ENCODE results near the gene SCT. TPM values are rescaled to one million over a fixed set of nuclear protein-coding genes. Genes with fewer than 3 reads are reported as not detected.

Gene SCT
- total RNA-seq, 6 experiments from 2014 or later: not detected

GRCh38 chr11:607020-607780 lies 19.8 kb downstream of the SCT start:
- Histone ChIP-seq H3K4me3 (no peak overlapping the region), H3K9me3 (no peaks in the 10 kb centered on the region), H3K27me3 (no peaks in the 10 kb centered on the region), H3K36me3 (peaks cover 6 to 90% (median 51%) of the 10 kb centered on the region in 4 donors), H3K4me1 (peaks cover 0 to 46% (median 23%) of the 10 kb centered on the region in 4 donors), H3K27ac (peak overlapping the region in 1 of 3 donors; percentile 36)
- no peak for ATAC-seq
- intact Hi-C loops (cut with DNase I): no loop called here
- DNase-seq: no peak
- WGBS (ENCODE audit: insufficient coverage, low coverage, low lambda C conversion rate, missing lambda C conversion rate): 88% methylated on average over 6 of the region's 35 CpGs
- TF ChIP-seq POLR2A (IDR thresholded peaks at IDR 0.05) (no peak), CTCF (IDR thresholded peaks at IDR 0.05) (no peak)

- TF ChIP-seq CTCF (IDR thresholded peaks at IDR 0.05) (no peak), POLR2A (IDR thresholded peaks at IDR 0.05) (no peak)
- 18% methylated on average over 2 of the region's 19 CpGs for WGBS (ENCODE audit: insufficient coverage, low coverage, low lambda C conversion rate, missing lambda C conversion rate)
- DNase-seq: peak; percentile 88 to 94 (median 89)
Measured at GRCh38 chr11:606245-606644, 20.7 kb downstream of the SCT start.

GRCh38 chr11:605286-606129 lies 21.5 kb downstream of the SCT start:
- ATAC-seq (peak in 2 of 4 donors; percentile 1 to 2), DNase-seq (peak in 1 of 3 donors; percentile 58)
- WGBS (ENCODE audit: insufficient coverage, low coverage, low lambda C conversion rate, missing lambda C conversion rate): 46% methylated on average over 2 of the region's 33 CpGs
- H3K27ac ChIP-seq: peak overlapping the region in 1 of 3 donors; percentile 55
- peaks cover 0 to 29% (median 15%) of the 10 kb centered on the region in 4 donors for H3K4me1 ChIP-seq
- no peak overlapping the region for H3K4me3 ChIP-seq
- peaks cover 1 to 91% (median 52%) of the 10 kb centered on the region in 4 donors for H3K36me3 ChIP-seq
- TF ChIP-seq POLR2A (IDR thresholded peaks at IDR 0.05) (no peak), CTCF (IDR thresholded peaks at IDR 0.05) (no peak)
- intact Hi-C loops (cut with DNase I): no loop called here
- no peaks in the 10 kb centered on the region for H3K9me3 ChIP-seq
- no peaks in the 10 kb centered on the region for H3K27me3 ChIP-seq

More at GRCh38 chr11:606245-606644, 20.7 kb downstream of the SCT start:
- peaks cover 6 to 93% (median 52%) of the 10 kb centered on the region in 4 donors for H3K36me3 ChIP-seq
- H3K4me1 ChIP-seq: peaks cover 0 to 37% (median 18%) of the 10 kb centered on the region in 4 donors
- H3K9me3 ChIP-seq: no peaks in the 10 kb centered on the region
- intact Hi-C loops (cut with DNase I): no loop called here
- H3K27me3 ChIP-seq: no peaks in the 10 kb centered on the region
- peak; percentile 76 to 89 (median 82) for ATAC-seq
- peak overlapping the region in 1 of 3 donors; percentile 55 for H3K27ac ChIP-seq
- H3K4me3 ChIP-seq: no peak overlapping the region

GRCh38 chr11:603154-603553 lies 23.8 kb downstream of the SCT start:
- peaks cover 0 to 90% (median 53%) of the 10 kb centered on the region in 4 donors for H3K36me3 ChIP-seq
- H3K27me3 ChIP-seq: no peaks in the 10 kb centered on the region
- H3K4me1 ChIP-seq: peaks cover 0 to 24% (median 12%) of the 10 kb centered on the region in 4 donors
- intact Hi-C loops (cut with DNase I): no loop called here
- TF ChIP-seq POLR2A (IDR thresholded peaks at IDR 0.05) (no peak), CTCF (IDR thresholded peaks at IDR 0.05) (no peak)
- 67% methylated on average over 11 of the region's 13 CpGs for WGBS (ENCODE audit: insufficient coverage, low coverage, low lambda C conversion rate, missing lambda C conversion rate)
- no peak overlapping the region for H3K27ac ChIP-seq
- no peak for DNase-seq
- no peak overlapping the region for H3K4me3 ChIP-seq
- H3K9me3 ChIP-seq: no peaks in the 10 kb centered on the region
- peak in 3 of 4 donors; percentile 4 to 48 (median 10) for ATAC-seq

Data from right lobe of liver (tissue), 6 donors.